ENCODE results near the gene AMDHD1. TPM values are rescaled to one million over a fixed set of nuclear protein-coding genes. Genes with fewer than 3 reads are reported as not detected.
A peak's percentile ranks its signal among the peaks of the same experiment; 100 is the strongest.

The AMDHD1 gene
- total and polyA plus RNA-seq, 10 of the 15 experiments (the other 5 are each of a cell fraction or from before 2014, with no cell fraction given): 0.04 to 0.28 (median 0.13) TPM; not detected in 4

DNA sequence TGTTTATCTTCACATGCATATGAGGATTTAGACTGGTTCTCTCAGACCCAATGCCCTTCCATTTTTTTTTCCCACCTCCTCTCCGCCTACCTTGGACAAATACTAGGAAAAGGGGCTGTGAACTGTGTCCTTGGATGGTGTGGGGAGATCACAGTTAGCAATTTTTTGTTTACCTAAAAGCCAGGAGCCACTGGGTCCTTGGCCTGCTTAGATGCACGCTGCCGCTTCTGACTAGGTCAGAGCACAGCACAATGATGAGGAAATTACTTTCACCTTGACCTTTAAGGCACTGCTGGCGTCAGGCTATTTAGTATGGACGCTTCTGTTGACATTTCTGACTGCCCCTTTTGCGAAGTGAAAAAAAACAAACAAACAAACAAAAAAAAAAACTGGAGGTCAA is 2.6 kb upstream of the AMDHD1 start (continued):
- TF ChIP-seq, protein P1, sequence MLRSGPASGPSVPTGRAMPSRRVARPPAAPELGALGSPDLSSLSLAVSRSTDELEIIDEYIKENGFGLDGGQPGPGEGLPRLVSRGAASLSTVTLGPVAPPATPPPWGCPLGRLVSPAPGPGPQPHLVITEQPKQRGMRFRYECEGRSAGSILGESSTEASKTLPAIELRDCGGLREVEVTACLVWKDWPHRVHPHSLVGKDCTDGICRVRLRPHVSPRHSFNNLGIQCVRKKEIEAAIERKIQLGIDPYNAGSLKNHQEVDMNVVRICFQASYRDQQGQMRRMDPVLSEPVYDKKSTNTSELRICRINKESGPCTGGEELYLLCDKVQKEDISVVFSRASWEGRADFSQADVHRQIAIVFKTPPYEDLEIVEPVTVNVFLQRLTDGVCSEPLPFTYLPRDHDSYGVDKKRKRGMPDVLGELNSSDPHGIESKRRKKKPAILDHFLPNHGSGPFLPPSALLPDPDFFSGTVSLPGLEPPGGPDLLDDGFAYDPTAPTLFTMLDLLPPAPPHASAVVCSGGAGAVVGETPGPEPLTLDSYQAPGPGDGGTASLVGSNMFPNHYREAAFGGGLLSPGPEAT (IDR thresholded peaks at IDR 0.05; ENCODE audit: low read depth): no peak
- TF ChIP-seq SUZ12 (IDR thresholded peaks at IDR 0.05; ENCODE audit: unreplicated experiment): no peak

DNA sequence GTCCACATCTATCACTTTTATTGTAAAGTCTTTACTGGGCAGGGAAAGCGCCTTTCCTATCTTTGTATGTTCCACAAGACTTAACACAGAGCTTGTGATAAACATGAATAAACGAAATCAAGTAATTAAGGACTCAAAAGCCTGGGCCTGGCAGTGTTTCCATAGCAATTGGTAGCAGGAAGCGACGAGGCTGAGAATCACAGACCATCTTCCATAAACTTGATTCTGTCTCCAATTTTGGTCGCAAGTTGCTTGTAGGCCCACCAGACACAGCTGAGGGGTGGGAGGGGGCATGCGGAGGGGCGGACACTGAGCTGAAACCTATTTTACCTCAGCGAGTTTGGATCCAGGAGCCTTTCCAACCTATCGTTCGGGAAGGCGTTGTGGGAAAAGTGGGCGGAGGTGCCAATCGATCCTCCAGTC is 1.0 kb upstream of the AMDHD1 start:
- H3K79me2 ChIP-seq (ENCODE audit: control insufficient read depth, insufficient read depth, low read length): no peaks in the 10 kb centered on the region
- FAIRE-seq (no peak), ATAC-seq (peak; percentile 7), DNase-seq (ENCODE audit: low read depth, low spot score) (no peak)
- no peak for TF ChIP-seq MYB (IDR thresholded peaks at IDR 0.05; ENCODE audit: borderline replicate concordance, low read depth, low read length)
- no peak for TF ChIP-seq EP300 (IDR thresholded peaks at IDR 0.05; ENCODE audit: borderline replicate concordance in 1 of 2, control insufficient read depth in 1 of 2, low read depth in 2 of 2, low read length in 2 of 2)
- ChIA-PET CTCF (interaction anchor here (0.8 to 4.9 kb wide), 9 partner anchors 12 to 273 kb away, joined by 3 to 26 read pairs (median 5); no protein-coding TSS in a partner anchor), RAD21 (ENCODE audit: unreplicated experiment) (interaction anchor here (1.3 kb wide), 2 partner anchors 57 to 79 kb away, joined by 5 to 6 read pairs; no protein-coding TSS in a partner anchor), SMC1A (ENCODE audit: uncharacterized antibody, unreplicated experiment) (interaction anchor here (1.0 to 2.0 kb wide), 9 partner anchors 9 to 79 kb away, joined by 3 to 6 read pairs (median 4); no protein-coding TSS in a partner anchor), POLR2A (interaction anchor here (0.5 to 1.2 kb wide), 2 partner anchors 82 to 273 kb away, joined by 3 to 15 read pairs; no protein-coding TSS in a partner anchor)
- H3K9ac ChIP-seq (ENCODE audit: control insufficient read depth, insufficient read depth, low read length): peak overlapping the region; percentile 78
- H3K27me3 ChIP-seq (replicated peaks in 1 of 2; ENCODE audit: control insufficient read depth in 2 of 2, insufficient read depth in 2 of 2, low read length in 1 of 2): no peaks in the 10 kb centered on the region
- H3K4me3 ChIP-seq: peak overlapping the region; percentile 94
- no peaks in the 10 kb centered on the region for H4K20me1 ChIP-seq (ENCODE audit: control insufficient read depth, insufficient read depth)
- intact Hi-C loops (cut with micrococcal nuclease; ENCODE audit: unreplicated experiment) (no loop called here), in situ Hi-C loops (cut with MboI) (no loop called here)
- 1% methylated on average over 13 of the region's 13 CpGs for WGBS (ENCODE audit: insufficient coverage, insufficient replicate concordance, low lambda C conversion rate, missing lambda C conversion rate)
- no peaks in the 10 kb centered on the region for H3K9me3 ChIP-seq (replicated peaks; ENCODE audit: control insufficient read depth, insufficient read depth, low read length)
- H2AFZ ChIP-seq (ENCODE audit: control insufficient read depth, low read depth, low read length): peak overlapping the region; percentile 97
- peak overlapping the region; percentile 93 for H3K4me2 ChIP-seq (ENCODE audit: control insufficient read depth, insufficient read depth)
- H3K4me1 ChIP-seq (ENCODE audit: control insufficient read depth, insufficient read depth, low read length): peaks cover 3% of the 10 kb centered on the region; the same call in 1 of the 2 replicates
- no peak overlapping the region for H3K27ac ChIP-seq (ENCODE audit: control insufficient read depth, insufficient read depth)
- TSS peak; percentile 74 for BruUV-seq (replicated peaks)
- H3K36me3 ChIP-seq (ENCODE audit: control insufficient read depth in 2 of 2, insufficient read depth in 2 of 2, low read length in 1 of 2): no peaks in the 10 kb centered on the region

All from GM12878 (cell line).